Measurements from ENCODE around the gene KCNQ4.

Gene KCNQ4

DNA sequence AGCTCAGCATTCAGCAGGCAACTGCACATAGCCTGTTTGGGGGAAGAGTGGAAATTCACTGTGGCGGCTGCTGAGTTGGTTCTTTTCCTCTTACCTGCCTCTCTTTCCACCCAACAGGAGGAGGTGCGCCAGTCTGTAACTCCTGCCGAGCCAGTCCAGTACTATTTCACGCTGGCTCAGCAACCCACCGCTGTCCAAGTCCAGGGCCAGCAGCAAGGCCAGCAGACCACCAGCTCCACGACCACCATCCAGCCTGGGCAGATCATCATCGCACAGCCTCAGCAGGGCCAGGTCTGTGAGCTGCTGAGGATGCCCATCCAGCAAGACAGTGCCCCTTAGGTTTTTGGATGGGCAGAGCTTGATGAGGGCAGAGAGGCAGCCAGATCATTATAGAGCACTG lies 25.6 kb upstream of the KCNQ4 start:
- Histone ChIP-seq H3K36me3 (ENCODE audit: insufficient read depth, low read length) (peaks cover 48% of the 10 kb centered on the region), H3K9me3 (replicated peaks; ENCODE audit: low read length) (no peaks in the 10 kb centered on the region), H3K9ac (ENCODE audit: low read depth, low read length) (no peak overlapping the region), H3K4me2 (ENCODE audit: low read length) (no peak overlapping the region), H3K4me1 (ENCODE audit: control insufficient read depth, insufficient read depth, low read length) (peaks cover 15% of the 10 kb centered on the region), H3K4me3 (ENCODE audit: low read length) (no peak overlapping the region), H3K27me3 (ENCODE audit: control insufficient read depth, insufficient read depth, low read length) (no peaks in the 10 kb centered on the region)

GRCh38 chr1:40758578-40759343 lies 24.8 kb upstream of the KCNQ4 start:
- peaks cover 15% of the 10 kb centered on the region for H3K4me1 ChIP-seq (ENCODE audit: control insufficient read depth, insufficient read depth, low read length)

GRCh38 chr1:40760984-40761383 lies 22.6 kb upstream of the KCNQ4 start:
- Histone ChIP-seq H3K27me3 (ENCODE audit: control insufficient read depth, insufficient read depth, low read length) (no peaks in the 10 kb centered on the region), H3K4me3 (ENCODE audit: low read length) (no peak overlapping the region), H3K36me3 (ENCODE audit: insufficient read depth, low read length) (peaks cover 43% of the 10 kb centered on the region), H3K4me2 (ENCODE audit: low read length) (no peak overlapping the region), H3K4me1 (ENCODE audit: control insufficient read depth, insufficient read depth, low read length) (peaks cover 10% of the 10 kb centered on the region), H3K9ac (ENCODE audit: low read depth, low read length) (no peak overlapping the region), H3K9me3 (replicated peaks; ENCODE audit: low read length) (no peaks in the 10 kb centered on the region)

More at GRCh38 chr1:40758578-40759343, 24.8 kb upstream of the KCNQ4 start:
- H3K9ac ChIP-seq (ENCODE audit: low read depth, low read length): no peak overlapping the region
- no peak overlapping the region for H3K4me2 ChIP-seq (ENCODE audit: low read length)
- no peak overlapping the region for H3K4me3 ChIP-seq (ENCODE audit: low read length)
- H3K36me3 ChIP-seq (ENCODE audit: insufficient read depth, low read length): peaks cover 44% of the 10 kb centered on the region
- no peaks in the 10 kb centered on the region for H3K9me3 ChIP-seq (replicated peaks; ENCODE audit: low read length)
- no peaks in the 10 kb centered on the region for H3K27me3 ChIP-seq (ENCODE audit: control insufficient read depth, insufficient read depth, low read length)

GRCh38 chr1:40762144-40762923 lies 21.3 kb upstream of the KCNQ4 start:
- H3K27me3 ChIP-seq (ENCODE audit: control insufficient read depth, insufficient read depth, low read length): no peaks in the 10 kb centered on the region
- no peak overlapping the region for H3K4me2 ChIP-seq (ENCODE audit: low read length)
- H3K4me1 ChIP-seq (ENCODE audit: control insufficient read depth, insufficient read depth, low read length): peaks cover 10% of the 10 kb centered on the region
- no peak overlapping the region for H3K9ac ChIP-seq (ENCODE audit: low read depth, low read length)
- no peak overlapping the region for H3K4me3 ChIP-seq (ENCODE audit: low read length)
- no peaks in the 10 kb centered on the region for H3K9me3 ChIP-seq (replicated peaks; ENCODE audit: low read length)
- peaks cover 53% of the 10 kb centered on the region for H3K36me3 ChIP-seq (ENCODE audit: insufficient read depth, low read length)

DNA sequence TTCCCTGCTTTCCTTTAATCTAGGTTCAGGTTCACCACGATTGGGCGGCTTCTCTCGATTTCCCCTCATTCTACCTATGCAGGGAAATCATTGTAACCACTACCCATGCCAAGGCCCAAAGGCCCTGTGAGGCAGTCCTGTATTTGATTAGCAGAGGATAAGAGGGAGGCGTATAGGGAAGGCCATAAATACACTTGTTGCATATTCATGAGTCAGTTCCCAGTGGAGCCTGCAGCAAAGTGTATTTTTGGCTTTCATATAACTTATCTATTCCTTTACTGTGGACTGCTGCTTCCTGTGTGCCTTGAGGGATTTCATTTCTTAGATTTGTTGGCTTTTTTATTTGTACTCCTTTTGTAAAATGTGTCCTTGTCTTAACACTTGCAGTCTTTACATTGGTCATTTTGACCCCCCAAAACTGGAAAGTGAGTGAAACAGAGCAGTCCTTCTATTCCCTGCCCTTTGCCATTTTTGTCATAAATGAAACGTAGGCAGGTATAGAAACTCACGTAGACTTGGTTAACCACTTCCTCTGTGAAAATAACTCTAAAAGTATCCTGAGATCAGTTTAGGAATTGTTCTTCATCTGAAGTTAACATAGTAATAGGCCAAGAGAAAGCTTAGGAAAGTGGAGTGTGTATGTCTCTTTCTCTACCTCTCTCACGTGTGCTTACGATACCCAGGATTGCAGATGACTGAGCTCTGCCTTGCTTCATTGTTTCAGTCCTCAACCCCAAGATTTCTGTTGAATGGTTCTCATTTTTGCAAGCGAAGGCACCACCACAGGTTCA lies 19.6 kb upstream of the KCNQ4 start:
- H3K9ac ChIP-seq (ENCODE audit: low read depth, low read length): no peak overlapping the region
- peaks cover 53% of the 10 kb centered on the region for H3K36me3 ChIP-seq (ENCODE audit: insufficient read depth, low read length)
- H3K4me2 ChIP-seq (ENCODE audit: low read length): no peak overlapping the region
- H3K9me3 ChIP-seq (replicated peaks; ENCODE audit: low read length): no peaks in the 10 kb centered on the region
- no peaks in the 10 kb centered on the region for H3K27me3 ChIP-seq (ENCODE audit: control insufficient read depth, insufficient read depth, low read length)
- no peak overlapping the region for H3K4me3 ChIP-seq (ENCODE audit: low read length)
- peaks cover 10% of the 10 kb centered on the region for H3K4me1 ChIP-seq (ENCODE audit: control insufficient read depth, insufficient read depth, low read length)

DNA sequence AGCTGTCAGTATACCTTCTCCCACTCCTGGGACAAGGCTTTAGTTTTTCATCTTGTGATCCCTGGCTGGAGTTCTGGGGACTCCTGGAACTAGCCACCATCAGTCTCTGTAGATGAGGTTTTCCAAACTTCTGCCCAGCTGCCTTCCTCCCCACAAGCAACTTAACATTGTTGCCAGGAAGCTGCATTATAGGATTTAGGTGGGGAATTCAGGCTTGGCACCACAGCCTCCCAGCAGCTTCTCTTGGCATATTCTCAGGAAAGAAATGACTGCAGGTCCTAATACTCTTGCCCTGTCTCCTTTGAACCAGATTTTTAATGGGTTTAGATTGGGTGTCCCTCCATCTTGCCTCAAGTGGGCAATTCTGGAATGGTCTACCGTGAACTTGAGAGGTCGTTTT lies 18.6 kb upstream of the KCNQ4 start:
- H3K9me3 ChIP-seq (replicated peaks; ENCODE audit: low read length): no peaks in the 10 kb centered on the region
- peaks cover 46% of the 10 kb centered on the region for H3K36me3 ChIP-seq (ENCODE audit: insufficient read depth, low read length)
- no peaks in the 10 kb centered on the region for H3K27me3 ChIP-seq (ENCODE audit: control insufficient read depth, insufficient read depth, low read length)
- no peak overlapping the region for H3K4me3 ChIP-seq (ENCODE audit: low read length)
- H3K4me1 ChIP-seq (ENCODE audit: control insufficient read depth, insufficient read depth, low read length): peaks cover 10% of the 10 kb centered on the region
- no peak overlapping the region for H3K4me2 ChIP-seq (ENCODE audit: low read length)
- no peak overlapping the region for H3K9ac ChIP-seq (ENCODE audit: low read depth, low read length)

DNA sequence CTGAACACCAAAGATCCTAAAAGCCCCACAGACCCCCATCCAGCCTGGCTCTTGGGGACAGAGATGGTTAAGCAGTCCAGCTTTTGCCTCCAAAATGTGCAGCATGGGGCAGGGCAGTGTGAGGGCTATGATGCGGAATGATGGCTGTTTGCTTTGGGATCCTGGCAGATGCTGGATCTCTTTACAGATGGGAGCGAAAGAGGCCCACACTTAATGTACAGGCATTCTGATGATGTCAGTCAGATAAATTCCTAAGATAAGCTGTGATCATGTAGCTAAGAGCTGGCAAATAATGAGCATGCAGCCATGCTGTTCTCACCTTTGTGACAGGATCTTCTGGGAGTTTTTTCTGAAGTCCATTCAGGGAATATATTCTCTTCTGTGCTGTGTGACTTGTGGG lies 17.6 kb upstream of the KCNQ4 start:
- no peak overlapping the region for H3K4me2 ChIP-seq (ENCODE audit: low read length)
- H3K4me3 ChIP-seq (ENCODE audit: low read length): no peak overlapping the region
- peaks cover 5% of the 10 kb centered on the region for H3K4me1 ChIP-seq (ENCODE audit: control insufficient read depth, insufficient read depth, low read length)
- H3K27me3 ChIP-seq (ENCODE audit: control insufficient read depth, insufficient read depth, low read length): no peaks in the 10 kb centered on the region
- H3K36me3 ChIP-seq (ENCODE audit: insufficient read depth, low read length): peaks cover 51% of the 10 kb centered on the region
- H3K9me3 ChIP-seq (replicated peaks; ENCODE audit: low read length): no peaks in the 10 kb centered on the region
- no peak overlapping the region for H3K9ac ChIP-seq (ENCODE audit: low read depth, low read length)

GRCh38 chr1:40766560-40766959 lies 17.0 kb upstream of the KCNQ4 start:
- H3K9me3 ChIP-seq (replicated peaks; ENCODE audit: low read length): no peaks in the 10 kb centered on the region
- H3K4me2 ChIP-seq (ENCODE audit: low read length): no peak overlapping the region
- no peak overlapping the region for H3K4me3 ChIP-seq (ENCODE audit: low read length)
- H3K36me3 ChIP-seq (ENCODE audit: insufficient read depth, low read length): peaks cover 53% of the 10 kb centered on the region
- H3K4me1 ChIP-seq (ENCODE audit: control insufficient read depth, insufficient read depth, low read length): no peaks in the 10 kb centered on the region
- no peaks in the 10 kb centered on the region for H3K27me3 ChIP-seq (ENCODE audit: control insufficient read depth, insufficient read depth, low read length)
- no peak overlapping the region for H3K9ac ChIP-seq (ENCODE audit: low read depth, low read length)

- peaks cover 48% of the 10 kb centered on the region for H3K36me3 ChIP-seq (ENCODE audit: insufficient read depth, low read length)
- no peak overlapping the region for H3K4me2 ChIP-seq (ENCODE audit: low read length)
- no peak overlapping the region for H3K9ac ChIP-seq (ENCODE audit: low read depth, low read length)
- no peaks in the 10 kb centered on the region for H3K4me1 ChIP-seq (ENCODE audit: control insufficient read depth, insufficient read depth, low read length)
- no peaks in the 10 kb centered on the region for H3K27me3 ChIP-seq (ENCODE audit: control insufficient read depth, insufficient read depth, low read length)
- H3K4me3 ChIP-seq (ENCODE audit: low read length): no peak overlapping the region
- H3K9me3 ChIP-seq (replicated peaks; ENCODE audit: low read length): no peaks in the 10 kb centered on the region
Observed at GRCh38 chr1:40768146-40768990, 15.2 kb upstream of the KCNQ4 start.

GRCh38 chr1:40769815-40770214 lies 13.8 kb upstream of the KCNQ4 start:
- H3K4me1 ChIP-seq (ENCODE audit: control insufficient read depth, insufficient read depth, low read length): no peaks in the 10 kb centered on the region
- H3K9ac ChIP-seq (ENCODE audit: low read depth, low read length): no peak overlapping the region
- H3K9me3 ChIP-seq (replicated peaks; ENCODE audit: low read length): no peaks in the 10 kb centered on the region
- H3K4me3 ChIP-seq (ENCODE audit: low read length): no peak overlapping the region
- no peaks in the 10 kb centered on the region for H3K27me3 ChIP-seq (ENCODE audit: control insufficient read depth, insufficient read depth, low read length)
- H3K4me2 ChIP-seq (ENCODE audit: low read length): no peak overlapping the region
- peaks cover 36% of the 10 kb centered on the region for H3K36me3 ChIP-seq (ENCODE audit: insufficient read depth, low read length)

Data from skeletal muscle satellite cell (primary cell).